COLO668 (cell line): Measurements from ENCODE around the gene ABCE1.

Experiments
- DNase-seq: peaks from one replicate; lab custom pipeline; 2025; ENCODE audit not compliant: unreplicated experiment; lab: John Stamatoyannopoulos, UW

Gene ABCE1

GRCh38 chr4:145097821-145098674 lies at the start of gene ABCE1, which contains the start of gene ANAPC10:
Gene ABCE1 (plus strand): TSS chr4:145098311. CDS start chr4:145104413, 6,102 bp downstream.
Gene ANAPC10 (minus strand): TSS chr4:145098196. CDS start chr4:145096099, 2,097 bp downstream.
- DNase-seq: peak; percentile 98

- DNase-seq: no peak
These were observed 49.3 kb upstream of the ABCE1 start for GRCh38 chr4:145048817-145049216.

DNA sequence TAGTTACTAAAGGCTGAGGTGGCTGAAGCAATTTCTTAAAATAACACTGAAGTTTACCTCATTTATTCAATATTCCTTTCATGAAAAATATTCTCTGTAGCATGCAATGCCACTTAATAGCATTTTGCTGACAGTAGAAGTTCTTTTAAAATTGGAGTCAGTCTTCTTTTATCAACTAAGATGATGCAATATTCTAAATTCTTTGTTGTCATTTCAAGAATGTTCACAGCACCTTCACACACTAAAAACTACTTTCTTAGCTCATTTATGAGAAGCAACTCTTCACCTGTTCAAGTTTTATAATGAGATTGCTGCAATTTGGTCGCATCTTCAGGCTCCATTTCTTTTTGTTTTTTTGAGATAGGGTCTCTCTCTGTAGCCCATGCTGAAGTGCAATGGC lies 48.9 kb upstream of the ABCE1 start:
- no peak for DNase-seq

- DNase-seq: no peak
These were observed 42.4 kb upstream of the ABCE1 start for GRCh38 chr4:145055533-145056257.

DNA sequence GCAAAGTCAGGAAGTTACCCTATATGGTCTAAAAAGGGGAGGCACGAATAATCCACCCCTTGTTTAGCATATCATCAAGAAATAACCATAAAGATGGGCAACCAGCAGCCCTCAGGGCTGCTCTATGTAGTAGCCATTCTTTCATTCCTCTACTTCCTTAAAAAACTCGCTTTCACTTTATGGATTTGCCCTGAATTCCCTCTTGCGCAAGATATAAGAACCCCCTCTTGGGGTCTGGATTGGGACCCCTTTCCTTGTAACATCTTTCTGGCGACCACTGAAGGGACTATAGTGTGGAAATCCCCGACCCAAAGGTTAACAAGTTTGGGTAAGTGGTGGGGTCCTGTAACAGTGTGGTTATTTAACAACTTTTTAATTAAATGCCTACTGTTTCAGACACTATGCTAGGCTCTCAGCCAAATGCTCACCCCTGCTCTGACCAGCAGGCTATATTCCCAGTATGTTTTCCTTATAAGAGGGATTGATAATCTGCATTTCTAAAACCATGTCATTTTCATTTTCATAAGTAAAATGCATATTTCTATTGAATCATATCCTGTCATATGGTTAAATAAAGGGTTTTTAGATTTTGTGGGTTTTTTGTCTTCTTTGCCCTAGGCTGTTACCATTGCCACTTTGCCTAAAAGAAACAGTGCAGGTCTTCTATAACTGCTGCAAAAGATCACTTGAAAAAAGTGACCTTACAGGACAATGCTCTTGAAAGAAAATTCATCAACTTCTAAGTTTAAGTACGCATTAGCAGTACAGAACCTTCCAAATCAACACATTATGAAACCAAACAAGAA lies 41.6 kb upstream of the ABCE1 start:
- no peak for DNase-seq

DNA sequence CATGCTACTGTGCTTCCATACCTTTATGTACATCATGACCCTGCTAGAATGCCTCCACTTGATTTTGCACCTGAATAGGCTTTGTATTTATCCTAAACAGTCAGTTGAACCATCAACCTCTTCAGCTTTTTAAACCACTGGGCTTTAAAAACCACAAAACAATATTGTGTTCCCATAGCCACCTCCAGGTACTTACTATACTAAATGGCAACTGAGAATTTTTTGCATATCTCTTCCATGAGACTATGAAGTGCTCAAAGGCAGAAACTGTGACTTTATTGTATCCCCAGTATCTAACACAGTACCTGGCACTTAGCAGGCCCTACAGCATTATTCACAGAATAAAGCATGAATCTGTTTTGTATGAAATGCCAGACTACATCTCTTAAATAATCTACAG lies 39.9 kb upstream of the ABCE1 start:
- no peak for DNase-seq

GRCh38 chr4:145061318-145061920 lies 36.7 kb upstream of the ABCE1 start:
- no peak for DNase-seq

- no peak for DNase-seq
These were observed 32.0 kb upstream of the ABCE1 start for GRCh38 chr4:145066063-145066501.

- no peak for DNase-seq
These were observed 28.8 kb upstream of the ABCE1 start for GRCh38 chr4:145069361-145069760.

- no peak for DNase-seq
These were observed 26.6 kb upstream of the ABCE1 start for GRCh38 chr4:145071560-145071959.

DNA sequence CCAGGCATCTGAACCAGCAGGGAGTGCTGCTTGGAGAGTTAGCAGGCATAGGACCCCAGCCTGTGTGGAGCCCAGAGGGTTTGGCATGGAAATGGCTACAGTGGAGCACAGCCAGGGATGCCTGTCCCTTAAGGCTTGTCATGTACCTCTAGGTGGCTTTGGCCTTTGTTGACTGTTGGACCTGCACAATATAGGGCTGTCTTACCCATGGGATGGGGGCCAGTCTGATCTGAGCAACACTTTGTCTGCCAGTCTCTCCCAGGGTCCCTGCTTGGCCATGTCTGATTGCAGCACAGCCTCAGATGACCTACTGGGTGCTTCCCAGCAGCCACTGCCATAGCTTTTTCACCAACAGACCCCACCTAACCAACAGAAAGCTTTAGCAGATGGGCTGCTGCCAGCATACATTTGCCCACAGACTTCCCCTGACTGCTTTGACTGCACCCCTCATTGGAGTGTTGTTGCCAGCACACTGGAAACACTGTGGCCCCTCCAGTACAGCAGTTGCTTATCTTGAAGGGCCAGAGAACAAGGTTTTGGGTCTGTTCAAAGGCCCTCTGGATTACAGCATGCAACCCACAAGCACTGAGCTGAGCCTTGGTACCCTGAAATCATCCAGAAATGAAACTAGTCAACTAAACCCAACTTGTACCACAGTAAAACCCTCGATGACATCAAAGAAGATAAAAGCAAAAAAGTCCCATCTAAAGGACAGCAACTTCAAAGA lies 22.2 kb upstream of the ABCE1 start:
- DNase-seq: no peak

DNA sequence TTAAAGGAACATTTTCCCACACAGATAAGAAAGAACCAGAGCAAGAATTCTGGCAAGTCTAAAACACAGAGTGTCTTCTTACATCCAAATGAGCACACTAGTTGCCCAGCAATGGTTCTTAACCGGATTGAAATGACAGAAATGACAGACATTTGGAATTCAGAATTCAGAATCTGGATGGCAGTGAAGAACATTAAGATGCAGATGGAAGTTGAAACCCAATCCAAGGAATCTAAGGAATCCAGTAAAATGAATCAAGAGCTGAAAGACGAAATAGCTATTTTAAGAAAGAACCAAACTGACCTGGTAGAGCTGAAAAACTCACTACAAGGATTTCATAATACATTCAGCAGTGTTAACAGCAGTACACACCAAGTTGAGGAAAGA lies 21.6 kb upstream of the ABCE1 start:
- no peak for DNase-seq

DNA sequence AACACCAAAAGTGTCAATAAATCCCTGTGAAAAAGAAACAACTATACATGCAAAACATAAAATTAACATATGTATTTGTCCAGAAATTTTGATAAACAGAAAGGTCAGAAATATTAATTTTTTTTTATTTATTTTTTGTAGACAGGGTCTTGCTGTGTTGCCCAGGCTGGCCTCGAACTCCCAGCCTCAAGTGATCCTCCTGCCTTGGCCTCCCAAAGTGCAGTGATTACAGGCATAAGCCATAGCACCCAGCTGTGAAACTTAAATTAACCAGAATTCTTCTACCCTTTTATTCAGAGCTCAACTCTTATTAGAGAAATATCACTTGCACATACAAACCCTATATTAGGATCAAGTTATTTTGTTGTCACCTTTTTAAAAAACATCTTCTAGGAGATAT lies 16.4 kb upstream of the ABCE1 start:
- DNase-seq: no peak

DNA sequence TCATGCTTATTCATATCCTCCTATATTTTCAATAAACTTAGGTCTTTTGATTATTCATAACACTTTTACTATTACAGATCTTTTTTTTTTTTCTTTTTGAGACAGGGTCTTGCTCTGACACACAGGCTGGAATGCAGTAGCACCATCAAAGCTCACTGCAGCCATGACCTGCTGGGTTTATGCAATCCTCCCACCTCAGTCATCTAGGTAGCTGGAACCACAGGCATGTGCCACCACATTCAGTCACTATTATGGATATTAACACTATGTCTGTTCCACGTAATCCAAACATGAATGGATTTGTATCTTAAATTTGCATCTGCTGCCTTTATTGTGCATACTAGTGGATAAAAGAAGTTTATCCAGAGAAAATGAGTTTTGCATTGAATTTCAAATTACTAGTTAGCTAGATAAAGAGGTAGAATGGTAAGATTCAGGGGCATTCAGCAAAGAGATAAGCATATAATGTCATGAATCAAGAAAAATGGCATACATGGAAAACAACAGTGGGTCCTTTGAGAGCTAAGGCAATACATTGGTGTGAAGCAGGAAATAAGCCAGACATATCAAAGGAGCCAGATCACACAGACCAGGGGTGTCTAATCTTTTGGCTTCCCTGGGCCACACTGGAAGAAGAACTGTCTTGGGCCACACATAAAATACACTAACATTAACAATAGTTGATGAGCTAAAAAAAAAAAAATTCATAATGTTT lies 14.1 kb upstream of the ABCE1 start:
- no peak for DNase-seq

- no peak for DNase-seq
These were observed 7.7 kb upstream of the ABCE1 start for GRCh38 chr4:145090380-145090779.

DNA sequence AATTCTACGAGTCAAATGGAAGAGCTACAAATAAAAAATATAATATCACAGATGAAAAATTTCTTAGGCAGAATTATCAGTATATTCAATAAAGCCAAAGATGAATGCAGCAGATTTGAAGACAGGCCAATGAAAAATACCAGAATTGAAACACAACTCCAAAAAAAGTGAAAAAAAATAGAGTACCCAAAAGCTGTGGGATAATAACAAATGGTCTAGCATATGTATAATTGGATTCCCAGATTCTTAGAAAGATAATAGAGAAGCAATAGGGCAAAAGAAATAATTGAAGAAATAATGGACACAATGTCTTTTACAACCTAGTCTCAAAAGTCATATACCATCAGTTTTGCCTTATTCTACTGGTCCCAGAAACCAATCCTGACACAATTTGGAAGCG lies 4.5 kb upstream of the ABCE1 start:
- no peak for DNase-seq

DNA sequence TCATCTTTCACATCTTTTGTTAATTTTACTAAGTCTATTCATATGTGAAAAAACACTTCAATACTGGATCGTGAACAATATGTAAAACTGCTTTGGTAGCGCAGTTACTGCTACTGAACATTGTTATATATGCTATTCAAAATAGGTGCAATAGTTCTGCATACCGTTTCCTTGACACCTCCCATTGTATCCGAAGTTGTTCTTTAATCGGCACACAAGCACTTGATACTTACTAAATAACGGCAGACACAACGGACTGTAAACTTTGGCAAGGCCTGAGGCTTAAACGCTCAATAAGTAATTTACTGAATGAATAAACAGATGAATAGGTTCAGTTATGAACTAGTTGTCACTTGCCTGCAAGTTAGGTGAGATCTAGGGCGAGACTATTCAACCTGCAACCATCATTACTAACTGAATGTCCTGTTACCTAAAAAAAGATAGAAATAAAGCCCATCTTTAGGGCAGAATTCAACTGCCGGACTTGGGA lies 735 bp upstream of the ABCE1 start:
- DNase-seq: no peak

DNA sequence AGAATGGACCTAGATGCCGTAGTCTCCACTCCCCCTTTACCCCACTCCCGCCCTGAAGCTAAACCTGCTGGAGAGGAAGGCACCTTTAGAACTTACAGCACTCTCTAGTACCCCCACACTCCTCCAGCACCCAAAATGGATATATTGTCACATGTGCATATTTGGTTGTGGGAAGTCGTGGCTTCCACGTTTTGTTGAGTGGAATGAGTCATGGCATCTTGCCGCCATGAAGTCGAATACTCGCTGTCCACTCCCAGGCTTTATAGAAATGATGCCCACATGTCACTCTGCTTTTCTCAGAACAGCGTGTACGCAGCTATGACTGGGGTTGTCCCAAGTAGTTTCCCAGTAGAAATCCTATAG lies 545 bp downstream of the ABCE1 start:
- peak; percentile 52 for DNase-seq

DNA sequence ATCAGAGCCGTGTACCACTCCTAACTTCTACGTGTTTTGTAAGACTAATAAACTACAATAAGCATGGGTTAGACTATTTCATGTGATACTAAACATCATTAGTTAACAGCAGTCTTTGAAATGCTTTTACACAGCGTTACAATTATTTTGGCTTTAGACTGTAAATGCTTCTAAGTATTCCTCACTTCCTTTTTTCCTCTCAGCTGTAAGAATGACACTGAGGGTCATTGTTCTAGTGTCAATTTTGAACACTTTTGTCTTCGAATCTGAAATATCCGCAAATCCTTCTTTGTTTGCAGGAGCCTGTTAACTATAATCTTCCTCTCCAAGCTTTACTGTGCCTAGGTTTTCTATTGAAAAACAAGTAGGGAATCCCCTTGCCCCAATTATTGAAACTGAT lies 1.5 kb downstream of the ABCE1 start:
- DNase-seq: no peak

GRCh38 chr4:145101091-145101490 lies 3.0 kb downstream of the ABCE1 start:
- DNase-seq: no peak
